Measurements from ENCODE around the gene PSKH1. TPM values are rescaled to one million over a fixed set of nuclear protein-coding genes. Genes with fewer than 3 reads are reported as not detected.
A peak's percentile ranks its signal among the peaks of the same experiment; 100 is the strongest.

Gene PSKH1
- total RNA-seq, 2 donors from 2014 or later = 24.1 to 36.0 TPM

DNA sequence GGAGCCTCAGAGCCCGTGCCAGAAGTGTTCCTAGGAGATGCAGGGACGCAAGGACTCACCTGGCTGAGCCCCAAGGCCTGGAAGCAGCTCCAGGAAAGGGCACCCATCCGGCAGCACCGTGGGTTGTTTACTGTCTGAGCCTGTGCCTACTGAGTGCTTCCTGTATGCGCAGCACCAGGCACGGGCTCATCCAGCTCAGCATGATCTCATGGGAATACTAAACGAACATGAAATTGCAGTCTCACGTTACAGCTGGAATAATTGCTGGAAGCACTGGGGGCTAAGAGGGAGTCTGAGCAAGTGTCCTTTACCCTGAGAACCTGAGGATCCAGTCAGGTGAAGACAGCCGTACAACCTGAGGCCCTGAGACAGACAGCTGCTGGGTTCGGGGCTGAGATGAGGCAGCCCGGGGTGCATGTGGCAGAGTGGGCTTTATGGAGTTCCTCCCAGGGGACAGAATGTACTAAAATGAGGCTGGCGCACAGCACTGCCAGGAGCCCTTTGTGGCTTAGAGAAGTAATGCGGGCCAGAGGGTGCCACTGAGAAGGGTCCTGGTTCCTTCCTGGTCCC, 33.2 kb downstream of the PSKH1 start:
- peaks cover 22% of the 10 kb centered on the region for H3K36me3 ChIP-seq
- DNase-seq (ENCODE audit: low spot score) = no peak

GRCh38 chr16:67927131-67927941, 34.3 kb downstream of the PSKH1 start:
- H3K4me1 ChIP-seq (ENCODE audit: control insufficient read depth in 1 of 2, low read depth in 2 of 2) = peaks cover 8 to 19% of the 10 kb centered on the region in 2 donors
- DNase-seq (ENCODE audit: low spot score) (no peak), ATAC-seq (ENCODE audit: insufficient number of reproducible peaks, low FRiP score, low read depth) (no peak)
- H3K27ac ChIP-seq = peak overlapping the region; percentile 68 to 70
- no peak overlapping the region for H3K4me3 ChIP-seq
- TF ChIP-seq, protein P1, sequence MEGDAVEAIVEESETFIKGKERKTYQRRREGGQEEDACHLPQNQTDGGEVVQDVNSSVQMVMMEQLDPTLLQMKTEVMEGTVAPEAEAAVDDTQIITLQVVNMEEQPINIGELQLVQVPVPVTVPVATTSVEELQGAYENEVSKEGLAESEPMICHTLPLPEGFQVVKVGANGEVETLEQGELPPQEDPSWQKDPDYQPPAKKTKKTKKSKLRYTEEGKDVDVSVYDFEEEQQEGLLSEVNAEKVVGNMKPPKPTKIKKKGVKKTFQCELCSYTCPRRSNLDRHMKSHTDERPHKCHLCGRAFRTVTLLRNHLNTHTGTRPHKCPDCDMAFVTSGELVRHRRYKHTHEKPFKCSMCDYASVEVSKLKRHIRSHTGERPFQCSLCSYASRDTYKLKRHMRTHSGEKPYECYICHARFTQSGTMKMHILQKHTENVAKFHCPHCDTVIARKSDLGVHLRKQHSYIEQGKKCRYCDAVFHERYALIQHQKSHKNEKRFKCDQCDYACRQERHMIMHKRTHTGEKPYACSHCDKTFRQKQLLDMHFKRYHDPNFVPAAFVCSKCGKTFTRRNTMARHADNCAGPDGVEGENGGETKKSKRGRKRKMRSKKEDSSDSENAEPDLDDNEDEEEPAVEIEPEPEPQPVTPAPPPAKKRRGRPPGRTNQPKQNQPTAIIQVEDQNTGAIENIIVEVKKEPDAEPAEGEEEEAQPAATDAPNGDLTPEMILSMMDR (IDR thresholded peaks at IDR 0.05) = no peak
- no peaks in the 10 kb centered on the region for H3K9me3 ChIP-seq
- no peaks in the 10 kb centered on the region for H3K27me3 ChIP-seq (replicated peaks; ENCODE audit: insufficient read depth)
- H3K36me3 ChIP-seq = peaks cover 22% of the 10 kb centered on the region

More for the DNA sequence above, 33.2 kb downstream of the PSKH1 start:
- peak overlapping the region; percentile 68 to 70 for H3K27ac ChIP-seq
- TF ChIP-seq, protein P1 (IDR thresholded peaks at IDR 0.05) = peak; percentile 40
- H3K9me3 ChIP-seq = no peaks in the 10 kb centered on the region
- H3K4me3 ChIP-seq = peak overlapping the region; percentile 21
- H3K27me3 ChIP-seq (replicated peaks; ENCODE audit: insufficient read depth) = no peaks in the 10 kb centered on the region
- ATAC-seq (ENCODE audit: insufficient number of reproducible peaks, low FRiP score, low read depth) = no peak
- peaks cover 8 to 19% of the 10 kb centered on the region in 2 donors for H3K4me1 ChIP-seq (ENCODE audit: control insufficient read depth in 1 of 2, low read depth in 2 of 2)

DNA sequence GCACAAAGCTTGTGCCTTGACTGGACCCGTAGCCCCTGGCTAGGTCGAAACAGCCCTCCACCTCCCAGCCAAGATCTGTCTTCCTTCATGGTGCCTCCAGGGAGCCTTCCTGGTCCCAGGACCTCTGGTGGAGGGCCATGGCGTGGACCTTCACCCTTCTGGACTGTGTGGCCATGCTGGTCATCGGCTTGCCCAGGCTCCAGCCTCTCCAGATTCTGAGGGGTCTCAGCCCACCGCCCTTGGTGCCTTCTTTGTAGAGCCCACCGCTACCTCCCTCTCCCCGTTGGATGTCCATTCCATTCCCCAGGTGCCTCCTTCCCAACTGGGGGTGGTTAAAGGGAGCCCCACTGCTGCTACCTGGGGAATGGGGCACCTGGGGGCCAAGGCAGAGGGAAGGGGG, 35.1 kb downstream of the PSKH1 start:
- peaks cover 8 to 19% of the 10 kb centered on the region in 2 donors for H3K4me1 ChIP-seq (ENCODE audit: control insufficient read depth in 1 of 2, low read depth in 2 of 2)
- DNase-seq (ENCODE audit: low spot score) = no peak
- no peaks in the 10 kb centered on the region for H3K27me3 ChIP-seq (replicated peaks; ENCODE audit: insufficient read depth)
- H3K27ac ChIP-seq = no peak overlapping the region
- no peaks in the 10 kb centered on the region for H3K9me3 ChIP-seq
- TF ChIP-seq, protein P1 (IDR thresholded peaks at IDR 0.05) = no peak
- ATAC-seq (ENCODE audit: insufficient number of reproducible peaks, low FRiP score, low read depth) = no peak
- no peak overlapping the region for H3K4me3 ChIP-seq
- peaks cover 22% of the 10 kb centered on the region for H3K36me3 ChIP-seq

GRCh38 chr16:67928561-67929364, 35.7 kb downstream of the PSKH1 start:
- Histone ChIP-seq H3K36me3 (peaks cover 22% of the 10 kb centered on the region), H3K4me1 (ENCODE audit: control insufficient read depth in 1 of 2, low read depth in 2 of 2) (peaks cover 8 to 19% of the 10 kb centered on the region in 2 donors), H3K27me3 (replicated peaks; ENCODE audit: insufficient read depth) (no peaks in the 10 kb centered on the region), H3K27ac (no peak overlapping the region), H3K4me3 (no peak overlapping the region), H3K9me3 (no peaks in the 10 kb centered on the region)
- TF ChIP-seq, protein P1 (IDR thresholded peaks at IDR 0.05) = peak; percentile 83
- ATAC-seq (ENCODE audit: insufficient number of reproducible peaks, low FRiP score, low read depth) = no peak
- no peak for DNase-seq (ENCODE audit: low spot score)

DNA sequence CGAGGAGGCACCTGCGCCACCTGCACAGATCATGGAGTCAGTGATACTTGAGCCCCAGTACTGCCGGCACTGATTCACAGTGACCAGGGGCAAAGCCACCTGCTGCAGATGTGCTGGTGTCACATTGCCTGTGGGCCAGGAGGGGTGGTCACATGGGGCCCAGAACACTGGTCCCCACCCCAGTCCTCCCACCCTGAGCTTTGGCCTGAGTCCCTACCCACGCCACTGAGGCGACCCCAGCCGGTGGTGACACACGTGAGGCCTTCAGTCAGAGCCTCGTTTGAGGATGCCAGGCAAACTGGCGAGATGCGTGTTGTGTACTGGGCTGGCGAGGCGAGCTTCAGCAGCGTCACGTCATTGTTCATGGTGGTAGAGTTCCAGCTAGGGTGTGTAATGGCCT, 37.1 kb downstream of the PSKH1 start:
- ATAC-seq (ENCODE audit: insufficient number of reproducible peaks, low FRiP score, low read depth) = no peak
- H3K4me3 ChIP-seq = no peak overlapping the region
- TF ChIP-seq, protein P1 (IDR thresholded peaks at IDR 0.05) = no peak

More for the DNA sequence above, 37.1 kb downstream of the PSKH1 start:
- Histone ChIP-seq H3K4me1 (ENCODE audit: control insufficient read depth in 1 of 2, low read depth in 2 of 2) (peaks cover 15 to 29% of the 10 kb centered on the region in 2 donors), H3K27ac (no peak overlapping the region), H3K36me3 (peaks cover 22% of the 10 kb centered on the region), H3K9me3 (no peaks in the 10 kb centered on the region), H3K27me3 (replicated peaks; ENCODE audit: insufficient read depth) (no peaks in the 10 kb centered on the region)
- DNase-seq (ENCODE audit: low spot score) = no peak

Measured in thoracic aorta (tissue), 2 donors.